Trophoblast cell (in vitro differentiated cells and primary cell): Measurements from ENCODE around the gene RAP1GDS1.

Experiments
- DNase-seq, 2 donors: peaks; one replicate each; pipeline ENCODE4 v3.0.0-alpha.2; 2016
- H2AFZ ChIP-seq: 2 replicates; pipeline ENCODE4 v1.6.1; 2013; ENCODE audit warnings: low read length, moderate library complexity, mild to moderate bottlenecking; ENCODE audit not compliant: insufficient read depth, poor library complexity
- H2AK5ac ChIP-seq: 2 replicates; pipeline ENCODE4 v1.6.1; 2013; ENCODE audit warnings: mild to moderate bottlenecking, low read length
- H2BK120ac ChIP-seq: 2 replicates; pipeline ENCODE4 v1.6.1; 2013; ENCODE audit warnings: low read length, mild to moderate bottlenecking, moderate library complexity; ENCODE audit not compliant: insufficient read depth, poor library complexity
- H2BK12ac ChIP-seq: 2 replicates; pipeline ENCODE4 v1.6.1; 2013; ENCODE audit warnings: mild to moderate bottlenecking, low read length, moderate library complexity
- H2BK5ac ChIP-seq: 2 replicates; pipeline ENCODE4 v1.6.1; 2013; ENCODE audit warnings: low read length, low read depth, moderate library complexity, mild to moderate bottlenecking; ENCODE audit not compliant: poor library complexity
- H3K14ac ChIP-seq: 2 replicates; pipeline ENCODE4 v1.6.1; 2013; ENCODE audit warnings: mild to moderate bottlenecking, low read length
- H3K18ac ChIP-seq: 2 replicates; pipeline ENCODE4 v1.6.1; 2013; ENCODE audit warnings: mild to moderate bottlenecking, low read length
- H3K23ac ChIP-seq: 2 replicates; pipeline ENCODE4 v1.6.1; 2013; ENCODE audit warnings: low read length
- H3K27ac ChIP-seq: 2 replicates; pipeline ENCODE4 v1.5.1; 2013; ENCODE audit warnings: low read depth, mild to moderate bottlenecking, inconsistent platforms, low read length, moderate library complexity
- H3K27me3 ChIP-seq: 2 replicates; pipeline ENCODE4 v1.6.1; 2013; ENCODE audit warnings: inconsistent platforms, mild to moderate bottlenecking, low read length, moderate library complexity; ENCODE audit not compliant: insufficient read depth
- H3K36me3 ChIP-seq, 2 experiments: 1 replicate in 1 of 2; 2 replicates in 1 of 2; pipeline ENCODE4 v1.6.1; 2013; ENCODE audit warnings: low read length in 2 of 2, mild to moderate bottlenecking in 2 of 2, moderate library complexity in 1 of 2; ENCODE audit not compliant: insufficient read depth in 2 of 2, control insufficient read depth in 1 of 2
- H3K4ac ChIP-seq: 2 replicates; pipeline ENCODE4 v1.6.1; 2013; ENCODE audit warnings: low read depth, mild to moderate bottlenecking, low read length, moderate library complexity
- H3K4me1 ChIP-seq, 2 experiments: 1 replicate in 1 of 2; 2 replicates in 1 of 2; pipeline ENCODE4 v1.6.1; 2013; ENCODE audit warnings: low read length in 2 of 2, mild to moderate bottlenecking in 2 of 2, moderate library complexity in 1 of 2; ENCODE audit not compliant: insufficient read depth in 2 of 2, control insufficient read depth in 1 of 2
- H3K4me2 ChIP-seq: 2 replicates; pipeline ENCODE4 v1.6.1; 2013; ENCODE audit warnings: inconsistent platforms, mild to moderate bottlenecking, low read length, moderate library complexity
- H3K4me3 ChIP-seq: 2 replicates; pipeline ENCODE4 v1.5.1; 2013; ENCODE audit warnings: mild to moderate bottlenecking, low read depth, low read length, inconsistent platforms
- H3K79me1 ChIP-seq: one replicate; pipeline ENCODE4 v1.6.1; 2013; ENCODE audit warnings: low read length
- H3K79me2 ChIP-seq: 2 replicates; pipeline ENCODE4 v1.6.1; 2013; ENCODE audit warnings: low read length, mild to moderate bottlenecking; ENCODE audit not compliant: control insufficient read depth, insufficient read depth, poor library complexity
- H3K9ac ChIP-seq: 2 replicates; pipeline ENCODE4 v1.6.1; 2013; ENCODE audit warnings: mild to moderate bottlenecking, low read length
- H3K9me3 ChIP-seq: 2 replicates; pipeline ENCODE4 v1.6.1; 2013; ENCODE audit warnings: low read depth, mild to moderate bottlenecking, control low read depth, inconsistent platforms, low read length; ENCODE audit not compliant: insufficient read depth
- H4K12ac ChIP-seq: 2 replicates; pipeline ENCODE4 v1.6.1; 2013; ENCODE audit warnings: low read depth, mild to moderate bottlenecking, low read length, moderate library complexity
- H4K8ac ChIP-seq: 2 replicates; pipeline ENCODE4 v1.6.1; 2013; ENCODE audit warnings: low read depth, mild to moderate bottlenecking, low read length, moderate library complexity
- H4K91ac ChIP-seq: one replicate; pipeline ENCODE4 v1.6.1; 2013; ENCODE audit warnings: low read depth, mild to moderate bottlenecking, low read length, moderate library complexity
- WGBS: extraction: QIAGEN DNeasy Blood & Tissue Kit; methylation state at CpG from one replicate; pipeline ENCODE4 v1.1.7; 2013; ENCODE audit warnings: missing lambda C conversion rate; ENCODE audit not compliant: insufficient read length, insufficient coverage; ENCODE audit errors: extremely low coverage; 5-methylcytosine and 5-hydroxymethylcytosine counted together

The RAP1GDS1 gene

DNA sequence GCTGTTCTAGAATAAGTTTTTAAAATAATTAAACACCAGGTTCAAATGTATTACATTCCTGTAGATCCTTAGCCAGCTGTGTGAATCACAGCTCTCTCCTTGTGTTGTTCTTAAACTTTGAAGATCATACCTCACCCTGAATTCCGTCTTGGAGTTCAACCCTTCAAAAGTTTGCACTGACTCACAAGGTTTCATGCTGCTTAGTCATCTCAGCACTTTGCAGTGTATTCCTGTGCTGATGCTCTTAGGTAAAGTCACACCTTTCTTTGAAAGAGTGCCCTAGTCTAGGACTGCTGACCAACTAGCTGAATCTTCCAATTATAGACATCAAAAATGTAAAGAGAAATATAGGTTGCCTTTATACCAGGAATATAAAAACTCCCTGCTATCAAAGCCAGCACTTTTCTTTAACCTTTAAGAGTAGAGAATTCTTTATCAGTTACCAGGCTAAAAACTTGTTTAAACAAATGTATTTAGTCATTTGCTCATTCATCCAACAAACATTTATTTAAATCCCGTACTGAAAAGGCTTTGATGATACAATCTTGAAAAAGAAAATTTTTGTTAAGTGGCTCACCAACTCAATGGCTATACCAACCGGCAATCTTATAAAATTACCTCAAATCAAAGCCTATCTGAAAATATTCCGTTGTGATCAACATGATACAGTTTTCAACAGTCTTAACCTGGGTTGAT is 169.7 kb downstream of the RAP1GDS1 start:
- peak; percentile 63 to 74 for DNase-seq
- Histone ChIP-seq H3K79me1 (no peaks in the 10 kb centered on the region), H4K8ac (no peak overlapping the region), H4K12ac (no peak overlapping the region), H3K79me2 (no peaks in the 10 kb centered on the region), H2AFZ (no peak overlapping the region), H2BK120ac (no peak overlapping the region), H3K18ac (no peak overlapping the region), H3K27ac (no peak overlapping the region), H2AK5ac (no peak overlapping the region), H2BK5ac (no peak overlapping the region), H3K36me3 (peaks cover 0 to 2% of the 10 kb centered on the region in 2 experiments), H3K4ac (no peak overlapping the region), H4K91ac (no peak overlapping the region), H2BK12ac (no peak overlapping the region), H3K4me2 (no peak overlapping the region), H3K9me3 (no peaks in the 10 kb centered on the region), H3K4me3 (no peak overlapping the region), H3K23ac (no peak overlapping the region), H3K9ac (no peak overlapping the region), H3K14ac (no peak overlapping the region), H3K4me1 (no peaks in the 10 kb centered on the region), H3K27me3 (no peaks in the 10 kb centered on the region)
- no CpG with 5 or more reads among the region's 4 CpGs for WGBS

DNA sequence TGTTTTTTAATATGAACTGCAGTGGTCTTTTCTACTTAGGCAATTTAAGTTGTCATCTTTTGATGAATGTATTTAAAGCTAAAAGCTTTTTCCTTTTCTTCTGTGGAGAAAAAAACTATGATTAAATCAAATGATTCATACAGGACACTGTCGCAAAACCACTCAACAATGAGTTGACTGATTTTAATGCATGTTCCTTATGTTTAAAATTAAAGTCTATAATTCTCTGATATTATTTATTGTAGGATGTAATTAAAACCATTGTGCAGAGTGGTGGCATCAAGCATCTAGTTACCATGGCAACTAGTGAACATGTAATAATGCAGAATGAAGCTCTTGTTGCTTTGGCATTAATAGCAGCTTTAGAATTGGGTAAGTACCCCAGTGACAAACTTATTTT is 172.5 kb downstream of the RAP1GDS1 start:
- Histone ChIP-seq H2AK5ac (no peak overlapping the region), H4K8ac (no peak overlapping the region), H2BK120ac (no peak overlapping the region), H4K91ac (no peak overlapping the region), H3K79me1 (no peaks in the 10 kb centered on the region), H3K14ac (no peak overlapping the region), H4K12ac (no peak overlapping the region), H3K4me2 (no peak overlapping the region), H3K27me3 (no peaks in the 10 kb centered on the region), H2AFZ (no peak overlapping the region), H3K18ac (no peak overlapping the region), H3K4me3 (no peak overlapping the region), H3K4ac (no peak overlapping the region), H3K9ac (no peak overlapping the region), H2BK12ac (no peak overlapping the region), H3K9me3 (no peaks in the 10 kb centered on the region), H3K36me3 (peaks cover 0 to 2% of the 10 kb centered on the region in 2 experiments), H3K27ac (no peak overlapping the region), H3K79me2 (no peaks in the 10 kb centered on the region), H2BK5ac (no peak overlapping the region), H3K4me1 (no peaks in the 10 kb centered on the region), H3K23ac (no peak overlapping the region)
- no CpG with 5 or more reads among the region's 1 CpG for WGBS
- DNase-seq = no peak

DNA sequence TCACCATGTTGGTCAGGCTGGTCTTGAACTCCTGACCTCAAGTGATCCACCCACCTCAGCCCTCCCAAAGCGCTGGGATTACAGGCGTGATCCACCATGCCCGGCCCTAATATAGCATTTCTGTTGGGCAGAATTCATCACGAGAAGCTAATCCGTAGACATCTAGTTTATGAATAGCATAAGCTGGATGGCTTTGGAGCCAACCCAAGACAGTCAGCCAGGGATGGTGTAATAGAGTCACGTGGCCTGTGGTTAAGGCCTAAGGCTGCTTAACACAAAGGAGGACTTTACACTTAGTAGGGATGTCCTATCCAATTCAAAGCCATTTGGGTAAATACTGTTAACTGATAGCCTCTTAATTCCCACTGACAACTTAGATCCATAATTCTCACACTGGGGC is 173.6 kb downstream of the RAP1GDS1 start:
- no peak overlapping the region for H2BK120ac ChIP-seq
- H3K79me2 ChIP-seq = no peaks in the 10 kb centered on the region
- H2BK12ac ChIP-seq = no peak overlapping the region
- H3K4me2 ChIP-seq = no peak overlapping the region
- no peak overlapping the region for H3K23ac ChIP-seq
- no peaks in the 10 kb centered on the region for H3K4me1 ChIP-seq
- no peak overlapping the region for H4K8ac ChIP-seq
- no peaks in the 10 kb centered on the region for H3K27me3 ChIP-seq
- no peaks in the 10 kb centered on the region for H3K9me3 ChIP-seq
- H3K27ac ChIP-seq = no peak overlapping the region
- no peak overlapping the region for H4K91ac ChIP-seq
- no peak overlapping the region for H3K18ac ChIP-seq
- no peak overlapping the region for H2BK5ac ChIP-seq
- no peak overlapping the region for H3K4me3 ChIP-seq
- no peaks in the 10 kb centered on the region for H3K79me1 ChIP-seq
- H3K14ac ChIP-seq = no peak overlapping the region
- H3K9ac ChIP-seq = no peak overlapping the region
- WGBS = no CpG with 5 or more reads among the region's 6 CpGs
- H3K36me3 ChIP-seq = peaks cover 0 to 2% of the 10 kb centered on the region in 2 experiments
- no peak for DNase-seq
- no peak overlapping the region for H2AFZ ChIP-seq
- no peak overlapping the region for H3K4ac ChIP-seq
- no peak overlapping the region for H4K12ac ChIP-seq
- H2AK5ac ChIP-seq = no peak overlapping the region

DNA sequence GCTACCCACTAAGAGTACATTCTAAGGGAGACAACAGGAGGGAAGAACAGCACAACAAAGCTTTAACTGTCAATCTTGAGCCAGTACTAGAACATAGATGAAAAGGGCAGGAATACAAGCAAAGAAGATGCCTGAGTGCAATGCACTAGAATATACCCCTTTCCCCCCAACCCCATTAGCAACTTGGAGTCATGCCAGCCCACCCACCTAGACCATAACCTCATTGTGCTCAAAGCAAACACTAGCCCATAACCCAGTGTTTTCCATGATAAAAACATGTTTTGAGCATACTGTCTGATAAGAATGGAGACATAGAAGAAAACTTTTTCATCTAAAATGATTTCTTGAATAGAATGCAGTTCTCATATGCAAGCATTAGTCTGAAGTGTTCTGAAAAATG is 183.2 kb downstream of the RAP1GDS1 start:
- Histone ChIP-seq H3K4me2 (no peak overlapping the region), H3K27ac (no peak overlapping the region), H3K4ac (no peak overlapping the region), H3K14ac (no peak overlapping the region), H4K91ac (no peak overlapping the region), H3K9me3 (no peaks in the 10 kb centered on the region), H3K18ac (no peak overlapping the region), H3K23ac (no peak overlapping the region), H3K27me3 (no peaks in the 10 kb centered on the region), H2BK5ac (no peak overlapping the region), H2AK5ac (no peak overlapping the region), H3K4me3 (no peak overlapping the region), H4K8ac (no peak overlapping the region), H2BK12ac (no peak overlapping the region), H2AFZ (no peak overlapping the region), H3K79me1 (no peaks in the 10 kb centered on the region), H3K9ac (no peak overlapping the region), H3K4me1 (no peaks in the 10 kb centered on the region), H3K36me3 (peaks cover 0 to 3% of the 10 kb centered on the region in 2 experiments), H4K12ac (no peak overlapping the region), H3K79me2 (no peaks in the 10 kb centered on the region), H2BK120ac (no peak overlapping the region)
- DNase-seq = no peak
